Activated naive CD8-positive, alpha-beta T cell treated with anti-CD3 and anti-CD28 coated beads, Interleukin-2, amount 50 U/mL, for 24 hours (primary cell): ENCODE data around the gene MCM10.

Experiments used
- ATAC-seq: fragments of 150-1000 bp; cut with Tn5 transposase; one replicate; pipeline ENCODE4 v1.10.0; 2021
- DNase-seq: peaks from one replicate; pipeline ENCODE4 v3.0.0; 2021
- H3K27ac Mint-ChIP-seq: one replicate; pipeline ENCODE4 v1.8.0; 2021; ENCODE audit warnings: mild to moderate bottlenecking, mixed read lengths
- H3K27me3 Mint-ChIP-seq: one replicate; pipeline ENCODE4 v1.8.0; 2021; ENCODE audit warnings: mixed read lengths
- H3K36me3 Mint-ChIP-seq: one replicate; pipeline ENCODE4 v1.8.0; 2021; ENCODE audit warnings: low read depth, mixed read lengths
- H3K4me1 Mint-ChIP-seq: one replicate; pipeline ENCODE4 v1.8.0; 2021; ENCODE audit warnings: mixed read lengths
- H3K4me3 Mint-ChIP-seq: one replicate; pipeline ENCODE4 v1.8.0; 2021; ENCODE audit warnings: mild to moderate bottlenecking, moderate library complexity, mixed read lengths
- H3K9me3 Mint-ChIP-seq: one replicate; pipeline ENCODE4 v1.8.0; 2021; ENCODE audit warnings: mixed read lengths

MCM10 gene

DNA sequence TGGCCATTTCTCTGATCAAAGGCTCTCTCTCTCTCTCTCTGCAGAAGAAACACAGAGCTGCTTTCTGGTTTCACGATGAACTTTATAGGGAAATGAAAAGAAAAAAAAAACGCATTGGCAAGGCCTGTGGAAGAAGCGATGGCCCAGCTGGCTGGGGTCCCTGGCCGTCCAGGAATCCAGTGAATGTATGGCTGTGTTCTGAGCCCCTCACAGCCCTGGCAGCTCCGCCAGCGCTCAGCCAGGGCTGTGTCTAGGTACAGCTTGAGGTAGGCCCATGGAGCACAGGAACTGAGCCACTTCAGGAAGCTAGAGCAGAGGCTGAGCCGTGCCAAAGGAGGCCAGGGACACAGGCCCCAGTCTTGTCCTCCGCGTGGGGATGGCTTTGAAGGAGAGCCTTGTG is 85.9 kb downstream of the MCM10 start:
- no peak overlapping the region for H3K4me3 Mint-ChIP-seq
- H3K27ac Mint-ChIP-seq, result no peak overlapping the region
- no peaks in the 10 kb centered on the region for H3K36me3 Mint-ChIP-seq
- no peaks in the 10 kb centered on the region for H3K4me1 Mint-ChIP-seq
- ATAC-seq (no peak), DNase-seq (no peak)
- H3K27me3 Mint-ChIP-seq, result no peaks in the 10 kb centered on the region
- H3K9me3 Mint-ChIP-seq, result no peaks in the 10 kb centered on the region

DNA sequence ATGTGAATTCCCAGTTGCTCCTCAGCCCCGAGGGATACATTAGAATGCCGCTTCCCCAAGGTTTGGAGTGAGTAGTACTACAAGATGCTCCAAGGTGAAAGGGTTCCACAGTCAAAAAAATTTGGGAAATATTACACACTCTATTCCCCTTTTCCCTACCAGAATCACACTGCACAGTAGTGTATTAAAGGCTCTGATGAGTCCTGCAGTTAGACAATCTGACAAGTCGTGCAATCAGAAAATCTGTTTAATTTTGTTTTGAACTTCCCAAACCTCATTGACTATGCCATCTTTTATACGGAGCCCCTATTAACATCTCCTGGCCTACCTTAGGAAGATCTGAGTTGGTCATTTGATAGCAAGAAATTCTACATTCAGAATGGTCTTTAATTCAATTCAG is 86.4 kb downstream of the MCM10 start:
- ATAC-seq (no peak), DNase-seq (no peak)
- Mint-ChIP-seq H3K27me3 (no peaks in the 10 kb centered on the region), H3K36me3 (no peaks in the 10 kb centered on the region), H3K9me3 (no peaks in the 10 kb centered on the region), H3K4me3 (no peak overlapping the region), H3K4me1 (no peaks in the 10 kb centered on the region), H3K27ac (no peak overlapping the region)

DNA sequence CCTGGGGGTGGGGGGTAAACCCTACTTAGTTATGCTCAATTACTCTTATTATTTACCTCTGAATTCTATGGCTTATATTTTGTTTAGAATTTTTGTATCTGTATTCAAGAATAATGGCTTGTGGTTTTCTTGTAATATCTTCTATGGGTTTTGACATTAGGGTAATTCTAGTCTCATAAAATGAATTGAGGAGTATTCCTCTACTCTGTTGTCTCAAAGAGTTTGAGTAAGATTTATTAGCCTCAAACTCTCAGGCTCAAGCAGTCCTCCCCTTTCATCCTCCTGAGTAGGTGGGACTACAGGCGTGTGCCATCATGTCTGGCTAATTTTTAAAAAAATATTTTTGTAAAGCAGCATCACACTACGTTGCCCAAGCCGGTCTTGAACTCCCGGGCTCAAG is 92.4 kb downstream of the MCM10 start:
- Mint-ChIP-seq H3K36me3 (peaks cover 2% of the 10 kb centered on the region), H3K27me3 (peaks cover 7% of the 10 kb centered on the region), H3K9me3 (no peaks in the 10 kb centered on the region), H3K27ac (no peak overlapping the region), H3K4me3 (no peak overlapping the region), H3K4me1 (no peaks in the 10 kb centered on the region)
- DNase-seq (no peak), ATAC-seq (no peak)

DNA sequence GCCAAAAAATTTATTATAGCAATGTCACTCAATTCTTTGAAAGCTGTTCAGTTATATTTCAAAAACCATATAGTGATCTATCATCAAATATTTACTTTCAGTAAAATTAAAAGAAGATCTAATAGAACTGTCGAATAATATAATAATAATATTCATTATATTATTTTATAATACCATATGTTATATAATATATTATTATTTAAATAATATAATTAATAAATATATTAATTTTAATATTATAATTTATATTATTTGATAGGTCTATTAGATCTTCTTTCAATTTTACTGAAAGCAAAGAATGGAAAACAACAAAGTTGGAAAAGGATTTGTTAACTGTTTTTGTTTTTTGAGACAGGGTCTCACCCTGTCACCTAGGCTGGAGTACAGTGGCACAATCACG is 95.3 kb downstream of the MCM10 start:
- H3K27me3 Mint-ChIP-seq, result peaks cover 7% of the 10 kb centered on the region
- no peaks in the 10 kb centered on the region for H3K4me1 Mint-ChIP-seq
- no peaks in the 10 kb centered on the region for H3K9me3 Mint-ChIP-seq
- H3K4me3 Mint-ChIP-seq, result no peak overlapping the region
- H3K27ac Mint-ChIP-seq, result no peak overlapping the region
- peaks cover 2% of the 10 kb centered on the region for H3K36me3 Mint-ChIP-seq
- ATAC-seq, result no peak
- DNase-seq, result no peak

DNA sequence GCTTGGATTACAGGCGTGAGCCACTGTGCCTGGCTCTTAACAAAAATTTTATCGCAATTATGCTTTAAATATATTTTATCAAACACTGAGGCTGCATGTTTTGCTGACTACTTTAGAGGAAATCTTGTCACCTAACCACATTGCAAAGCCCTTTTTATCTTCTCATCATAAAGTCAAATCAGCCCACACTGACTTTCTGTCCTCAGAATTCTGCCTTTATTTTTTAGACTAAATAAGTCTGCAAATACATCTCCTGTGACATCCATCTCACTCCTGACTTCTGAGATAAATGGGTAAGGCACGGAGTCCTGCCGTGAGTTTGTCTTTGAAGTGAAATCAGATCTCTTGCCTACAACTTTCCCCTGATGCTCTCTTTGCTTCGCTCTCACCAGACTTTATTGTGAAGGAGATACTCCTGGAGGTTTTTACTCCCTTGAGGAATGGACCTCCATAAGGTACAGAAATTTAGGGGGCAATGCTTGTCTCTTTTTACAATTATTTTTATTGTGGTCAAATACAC is 96.3 kb downstream of the MCM10 start:
- Mint-ChIP-seq H3K36me3 (peaks cover 2% of the 10 kb centered on the region), H3K4me3 (no peak overlapping the region), H3K4me1 (no peaks in the 10 kb centered on the region), H3K27ac (no peak overlapping the region), H3K27me3 (peaks cover 9% of the 10 kb centered on the region), H3K9me3 (no peaks in the 10 kb centered on the region)
- DNase-seq (no peak), ATAC-seq (no peak)
